Measurements from ENCODE around the gene NR1D1. TPM values are rescaled to one million over a fixed set of nuclear protein-coding genes. Genes with fewer than 3 reads are reported as not detected.
A peak's percentile ranks its signal among the peaks of the same experiment; 100 is the strongest.

Gene NR1D1
- total RNA-seq, 2 experiments from 2014 or later = 1.7 to 8.7 TPM

GRCh38 chr17:40115101-40115436 lies 14.7 kb upstream of the NR1D1 start:
- Histone ChIP-seq H3K36me3 (ENCODE audit: insufficient read depth, low read length) (no peaks in the 10 kb centered on the region), H3K4me2 (ENCODE audit: low read length) (no peak overlapping the region), H3K4me1 (ENCODE audit: insufficient read depth, low read length, poor library complexity, severe bottlenecking) (peaks cover 56% of the 10 kb centered on the region), H3K9me2 (ENCODE audit: insufficient read depth, low read length) (no peaks in the 10 kb centered on the region), H2AFZ (ENCODE audit: low read length) (no peak overlapping the region; the same call in 1 of the 2 replicates), H3K79me2 (ENCODE audit: insufficient read depth, low read depth, low read length) (no peaks in the 10 kb centered on the region), H3K9me3 (ENCODE audit: low read length) (no peaks in the 10 kb centered on the region), H3K4me3 (ENCODE audit: low read depth, low read length, poor library complexity, severe bottlenecking) (no peak overlapping the region), H3K27ac (ENCODE audit: low read depth, low read length, poor library complexity, severe bottlenecking) (no peak overlapping the region), H4K20me1 (ENCODE audit: insufficient read depth, low read length) (no peaks in the 10 kb centered on the region)
- no peak for DNase-seq (ENCODE audit: low spot score)
- CTCF ChIA-PET (ENCODE audit: unreplicated experiment) = interaction anchor here (0.7 kb wide), 1 partner anchor 75 kb away, joined by 3 read pairs; no protein-coding TSS in a partner anchor
- no TSS peak for BruUV-seq (replicated peaks)
- intact Hi-C loops (cut with micrococcal nuclease; ENCODE audit: unreplicated experiment) = no loop called here
- TF ChIP-seq EZH2phosphoT487 (IDR thresholded peaks at IDR 0.05; ENCODE audit: borderline replicate concordance, low read depth, low read length) (no peak), CTCF (conservative IDR thresholded peaks at IDR 0.05; ENCODE audit: low read length) (no peak)
- POLR2A ChIA-PET = interaction anchor here (0.6 to 1.2 kb wide), 4 partner anchors 52 to 174 kb away, joined by 3 to 4 read pairs (median 3); partner anchors contain the start of gene THRA

GRCh38 chr17:40113907-40114245 lies 13.5 kb upstream of the NR1D1 start:
- H3K9me3 ChIP-seq (ENCODE audit: low read length) = no peaks in the 10 kb centered on the region
- no peaks in the 10 kb centered on the region for H3K79me2 ChIP-seq (ENCODE audit: insufficient read depth, low read depth, low read length)
- no peak for TF ChIP-seq CTCF (conservative IDR thresholded peaks at IDR 0.05; ENCODE audit: low read length)
- TF ChIP-seq EZH2phosphoT487 (IDR thresholded peaks at IDR 0.05; ENCODE audit: borderline replicate concordance, low read depth, low read length) = no peak
- DNase-seq (ENCODE audit: low spot score) = no peak
- H3K4me1 ChIP-seq (ENCODE audit: insufficient read depth, low read length, poor library complexity, severe bottlenecking) = peaks cover 56% of the 10 kb centered on the region
- no TSS peak for BruUV-seq (replicated peaks)
- ChIA-PET POLR2A (interaction anchor here (0.6 to 4.1 kb wide), 7 partner anchors 9 to 384 kb away, joined by 3 to 52 read pairs (median 4); partner anchors contain the start of genes CASC3, NR1D1 and WIPF2), CTCF (ENCODE audit: unreplicated experiment) (interaction anchor here (1.5 to 2.8 kb wide), 4 partner anchors 13 to 104 kb away, joined by 3 to 21 read pairs (median 12); partner anchors contain the start of genes CASC3 and NR1D1)
- no peaks in the 10 kb centered on the region for H4K20me1 ChIP-seq (ENCODE audit: insufficient read depth, low read length)
- peak overlapping the region; percentile 77 for H3K4me2 ChIP-seq (ENCODE audit: low read length)
- H3K27ac ChIP-seq (ENCODE audit: low read depth, low read length, poor library complexity, severe bottlenecking) = peak overlapping the region; percentile 78
- H2AFZ ChIP-seq (ENCODE audit: low read length) = peak overlapping the region; percentile 64
- intact Hi-C loops (cut with micrococcal nuclease; ENCODE audit: unreplicated experiment) = loop anchor here (1.0 to 5.0 kb wide), 4 partner anchors 26 to 173 kb away; partner anchors contain the start of genes CASC3 and CDC6
- H3K9me2 ChIP-seq (ENCODE audit: insufficient read depth, low read length) = no peaks in the 10 kb centered on the region
- H3K36me3 ChIP-seq (ENCODE audit: insufficient read depth, low read length) = no peaks in the 10 kb centered on the region
- peak overlapping the region; percentile 64 for H3K4me3 ChIP-seq (ENCODE audit: low read depth, low read length, poor library complexity, severe bottlenecking)
